Type B pancreatic cell (in vitro differentiated cells): ENCODE data around the gene NAGLU. TPM values are rescaled to one million over a fixed set of nuclear protein-coding genes. Genes with fewer than 3 reads are reported as not detected.
A peak's percentile ranks its signal among the peaks of the same experiment; 100 is the strongest.
"Not testable (repeated sequence)": the region's sequence is repeated elsewhere in the genome, so short reads cannot be mapped to it uniquely, and the experiment has no call there.

Experiments
- DNase-seq: peaks from one replicate; pipeline ENCODE4 v3.0.0; 2021; ENCODE audit warnings: mixed read lengths; ENCODE audit not compliant: unreplicated experiment; ENCODE audit errors: extremely low spot score
- H3K27ac Mint-ChIP-seq: 2 replicates; pipeline ENCODE4 v1.8.0; 2021; ENCODE audit warnings: mild to moderate bottlenecking, mixed read lengths
- H3K27me3 Mint-ChIP-seq: 2 replicates; pipeline ENCODE4 v1.8.0; 2021; ENCODE audit warnings: mixed read lengths
- H3K36me3 Mint-ChIP-seq: 2 replicates; pipeline ENCODE4 v1.8.0; 2021; ENCODE audit warnings: mixed read lengths
- H3K4me1 Mint-ChIP-seq: one replicate; pipeline ENCODE4 v1.8.0; 2021; ENCODE audit warnings: mixed read lengths; ENCODE audit not compliant: unreplicated experiment
- H3K4me3 Mint-ChIP-seq: 2 replicates; pipeline ENCODE4 v1.8.0; 2021; ENCODE audit warnings: mild to moderate bottlenecking, mixed read lengths
- H3K9me3 Mint-ChIP-seq: 2 replicates; pipeline ENCODE4 v1.8.0; 2021; ENCODE audit warnings: mixed read lengths
- CTCF ChIP-seq: fragments of 200-600 bp; sonication (generic); conservative IDR thresholded peaks from 2 replicates; pipeline ENCODE4 v1.5.0; 2021; ENCODE audit warnings: antibody characterized with exemption, mild to moderate bottlenecking
- total RNA-seq: library from RNA; stranded (reverse); gene quantifications from 2 replicates; pipeline ENCODE4 v1.2.1, GENCODE V29; 2021; ENCODE audit warnings: low replicate concordance

NAGLU gene
- total RNA-seq, 1 donor from 2014 or later, result 26.5 TPM

GRCh38 chr17:42541041-42541833 lies 5.2 kb downstream of the NAGLU start:
- Mint-ChIP-seq H3K27me3 (no peaks in the 10 kb centered on the region), H3K4me1 (peaks cover 5% of the 10 kb centered on the region), H3K9me3 (no peaks in the 10 kb centered on the region), H3K4me3 (no peak overlapping the region), H3K27ac (no peak overlapping the region), H3K36me3 (peaks cover 3% of the 10 kb centered on the region)
- TF ChIP-seq CTCF, result no peak
- no peak for DNase-seq

- no peaks in the 10 kb centered on the region for H3K27me3 Mint-ChIP-seq
- no peaks in the 10 kb centered on the region for H3K9me3 Mint-ChIP-seq
- H3K27ac Mint-ChIP-seq, result no peak overlapping the region
- no peaks in the 10 kb centered on the region for H3K36me3 Mint-ChIP-seq
- TF ChIP-seq CTCF, result no peak
- H3K4me3 Mint-ChIP-seq, result no peak overlapping the region
- DNase-seq, result no peak
- no peaks in the 10 kb centered on the region for H3K4me1 Mint-ChIP-seq
Measured at GRCh38 chr17:42543190-42544079, 7.4 kb downstream of the NAGLU start.

- no peaks in the 10 kb centered on the region for H3K36me3 Mint-ChIP-seq
- H3K4me1 Mint-ChIP-seq, result no peaks in the 10 kb centered on the region
- no peaks in the 10 kb centered on the region for H3K9me3 Mint-ChIP-seq
- H3K27me3 Mint-ChIP-seq, result no peaks in the 10 kb centered on the region
- no peak for DNase-seq
- H3K27ac Mint-ChIP-seq, result no peak overlapping the region
- no peak overlapping the region for H3K4me3 Mint-ChIP-seq
- TF ChIP-seq CTCF, result no peak
Measured at GRCh38 chr17:42544874-42545283, 8.8 kb downstream of the NAGLU start.

GRCh38 chr17:42545755-42546505 lies 9.9 kb downstream of the NAGLU start:
- H3K9me3 Mint-ChIP-seq, H3K27ac Mint-ChIP-seq, DNase-seq, H3K27me3 Mint-ChIP-seq, H3K36me3 Mint-ChIP-seq, H3K4me1 Mint-ChIP-seq, H3K4me3 Mint-ChIP-seq: not testable (repeated sequence)

GRCh38 chr17:42547001-42547461 lies 11.0 kb downstream of the NAGLU start:
- Mint-ChIP-seq H3K9me3 (no peaks in the 10 kb centered on the region), H3K4me3 (peak overlapping the region; percentile 36), H3K4me1 (peaks cover 4% of the 10 kb centered on the region), H3K27me3 (no peaks in the 10 kb centered on the region), H3K36me3 (no peaks in the 10 kb centered on the region), H3K27ac (no peak overlapping the region)
- TF ChIP-seq CTCF, result no peak
- DNase-seq, result no peak
